ENCODE measurements around the gene ACAT2.

Gene ACAT2

DNA sequence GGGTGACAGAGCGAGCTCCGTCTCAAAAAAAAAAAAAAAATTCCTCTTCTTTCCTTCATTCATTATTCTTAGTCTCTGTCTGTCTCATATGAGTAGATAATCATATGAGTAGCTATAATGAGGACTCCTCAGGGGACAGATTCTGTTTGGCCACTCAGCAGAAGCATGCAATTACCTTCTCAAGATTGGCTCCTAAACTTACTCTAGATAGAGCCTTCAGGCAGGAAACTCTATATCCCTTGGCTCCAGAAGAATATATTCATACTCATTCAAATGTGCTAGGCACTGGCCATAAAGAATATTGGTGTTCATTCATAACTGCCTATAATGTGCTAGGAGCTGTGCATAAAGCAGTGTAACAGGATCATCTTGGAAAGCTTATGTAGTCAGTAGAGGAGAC is 2.2 kb upstream of the ACAT2 start (continued):
- TF ChIP-seq, protein P1, sequence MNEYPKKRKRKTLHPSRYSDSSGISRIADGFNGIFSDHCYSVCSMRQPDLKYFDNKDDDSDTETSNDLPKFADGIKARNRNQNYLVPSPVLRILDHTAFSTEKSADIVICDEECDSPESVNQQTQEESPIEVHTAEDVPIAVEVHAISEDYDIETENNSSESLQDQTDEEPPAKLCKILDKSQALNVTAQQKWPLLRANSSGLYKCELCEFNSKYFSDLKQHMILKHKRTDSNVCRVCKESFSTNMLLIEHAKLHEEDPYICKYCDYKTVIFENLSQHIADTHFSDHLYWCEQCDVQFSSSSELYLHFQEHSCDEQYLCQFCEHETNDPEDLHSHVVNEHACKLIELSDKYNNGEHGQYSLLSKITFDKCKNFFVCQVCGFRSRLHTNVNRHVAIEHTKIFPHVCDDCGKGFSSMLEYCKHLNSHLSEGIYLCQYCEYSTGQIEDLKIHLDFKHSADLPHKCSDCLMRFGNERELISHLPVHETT (tag by site-specific recombination; IDR thresholded peaks at IDR 0.05): 0 out of 2 replicates have a peak, but pooled peaks have one; percentile 31
- TF ChIP-seq HOXD13 (CRISPR knock-in tag; IDR thresholded peaks at IDR 0.05; ENCODE audit: borderline replicate concordance) (no peak), ZNF132 (tag by site-specific recombination; IDR thresholded peaks at IDR 0.05; ENCODE audit: borderline replicate concordance) (no peak), RBAK (tag by site-specific recombination; IDR thresholded peaks at IDR 0.05) (no peak), ZNF175 (tag by site-specific recombination; IDR thresholded peaks at IDR 0.05) (no peak), ZNF555 (tag by site-specific recombination; conservative IDR thresholded peaks at IDR 0.05) (no peak), ZNF394 (tag by site-specific recombination; IDR thresholded peaks at IDR 0.05; ENCODE audit: borderline replicate concordance) (no peak), BCL11B (tag by site-specific recombination; IDR thresholded peaks at IDR 0.05; ENCODE audit: low read depth) (no peak), ZNF768 (tag by site-specific recombination; IDR thresholded peaks at IDR 0.05) (no peak), ZNF776 (tag by site-specific recombination; IDR thresholded peaks at IDR 0.05; ENCODE audit: borderline replicate concordance) (no peak), TRIM28 (IDR thresholded peaks at IDR 0.05; ENCODE audit: borderline replicate concordance, low read length) (0 out of 2 replicates have a peak, but pooled peaks have one; percentile 13), MZF1 (tag by site-specific recombination; IDR thresholded peaks at IDR 0.05; ENCODE audit: borderline replicate concordance) (no peak), ZNF785 (tag by site-specific recombination; IDR thresholded peaks at IDR 0.05) (no peak)
- TF ChIP-seq, protein P2, sequence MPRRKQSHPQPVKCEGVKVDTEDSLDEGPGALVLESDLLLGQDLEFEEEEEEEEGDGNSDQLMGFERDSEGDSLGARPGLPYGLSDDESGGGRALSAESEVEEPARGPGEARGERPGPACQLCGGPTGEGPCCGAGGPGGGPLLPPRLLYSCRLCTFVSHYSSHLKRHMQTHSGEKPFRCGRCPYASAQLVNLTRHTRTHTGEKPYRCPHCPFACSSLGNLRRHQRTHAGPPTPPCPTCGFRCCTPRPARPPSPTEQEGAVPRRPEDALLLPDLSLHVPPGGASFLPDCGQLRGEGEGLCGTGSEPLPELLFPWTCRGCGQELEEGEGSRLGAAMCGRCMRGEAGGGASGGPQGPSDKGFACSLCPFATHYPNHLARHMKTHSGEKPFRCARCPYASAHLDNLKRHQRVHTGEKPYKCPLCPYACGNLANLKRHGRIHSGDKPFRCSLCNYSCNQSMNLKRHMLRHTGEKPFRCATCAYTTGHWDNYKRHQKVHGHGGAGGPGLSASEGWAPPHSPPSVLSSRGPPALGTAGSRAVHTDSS (tag by site-specific recombination; IDR thresholded peaks at IDR 0.05): no peak
- TF ChIP-seq, protein P3, sequence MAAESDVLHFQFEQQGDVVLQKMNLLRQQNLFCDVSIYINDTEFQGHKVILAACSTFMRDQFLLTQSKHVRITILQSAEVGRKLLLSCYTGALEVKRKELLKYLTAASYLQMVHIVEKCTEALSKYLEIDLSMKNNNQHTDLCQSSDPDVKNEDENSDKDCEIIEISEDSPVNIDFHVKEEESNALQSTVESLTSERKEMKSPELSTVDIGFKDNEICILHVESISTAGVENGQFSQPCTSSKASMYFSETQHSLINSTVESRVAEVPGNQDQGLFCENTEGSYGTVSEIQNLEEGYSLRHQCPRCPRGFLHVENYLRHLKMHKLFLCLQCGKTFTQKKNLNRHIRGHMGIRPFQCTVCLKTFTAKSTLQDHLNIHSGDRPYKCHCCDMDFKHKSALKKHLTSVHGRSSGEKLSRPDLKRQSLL (tag by site-specific recombination; IDR thresholded peaks at IDR 0.05): peak; percentile 98
- TF ChIP-seq, protein P4, sequence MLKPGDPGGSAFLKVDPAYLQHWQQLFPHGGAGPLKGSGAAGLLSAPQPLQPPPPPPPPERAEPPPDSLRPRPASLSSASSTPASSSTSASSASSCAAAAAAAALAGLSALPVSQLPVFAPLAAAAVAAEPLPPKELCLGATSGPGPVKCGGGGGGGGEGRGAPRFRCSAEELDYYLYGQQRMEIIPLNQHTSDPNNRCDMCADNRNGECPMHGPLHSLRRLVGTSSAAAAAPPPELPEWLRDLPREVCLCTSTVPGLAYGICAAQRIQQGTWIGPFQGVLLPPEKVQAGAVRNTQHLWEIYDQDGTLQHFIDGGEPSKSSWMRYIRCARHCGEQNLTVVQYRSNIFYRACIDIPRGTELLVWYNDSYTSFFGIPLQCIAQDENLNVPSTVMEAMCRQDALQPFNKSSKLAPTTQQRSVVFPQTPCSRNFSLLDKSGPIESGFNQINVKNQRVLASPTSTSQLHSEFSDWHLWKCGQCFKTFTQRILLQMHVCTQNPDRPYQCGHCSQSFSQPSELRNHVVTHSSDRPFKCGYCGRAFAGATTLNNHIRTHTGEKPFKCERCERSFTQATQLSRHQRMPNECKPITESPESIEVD (tag by site-specific recombination; IDR thresholded peaks at IDR 0.05): peak; percentile 51; the same call in 1 of the 2 replicates
- TF ChIP-seq, protein P5, sequence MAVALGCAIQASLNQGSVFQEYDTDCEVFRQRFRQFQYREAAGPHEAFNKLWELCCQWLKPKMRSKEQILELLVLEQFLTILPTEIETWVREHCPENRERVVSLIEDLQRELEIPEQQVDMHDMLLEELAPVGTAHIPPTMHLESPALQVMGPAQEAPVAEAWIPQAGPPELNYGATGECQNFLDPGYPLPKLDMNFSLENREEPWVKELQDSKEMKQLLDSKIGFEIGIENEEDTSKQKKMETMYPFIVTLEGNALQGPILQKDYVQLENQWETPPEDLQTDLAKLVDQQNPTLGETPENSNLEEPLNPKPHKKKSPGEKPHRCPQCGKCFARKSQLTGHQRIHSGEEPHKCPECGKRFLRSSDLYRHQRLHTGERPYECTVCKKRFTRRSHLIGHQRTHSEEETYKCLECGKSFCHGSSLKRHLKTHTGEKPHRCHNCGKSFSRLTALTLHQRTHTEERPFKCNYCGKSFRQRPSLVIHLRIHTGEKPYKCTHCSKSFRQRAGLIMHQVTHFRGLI (tag by site-specific recombination; IDR thresholded peaks at IDR 0.05): no peak
- TF ChIP-seq, protein P6, sequence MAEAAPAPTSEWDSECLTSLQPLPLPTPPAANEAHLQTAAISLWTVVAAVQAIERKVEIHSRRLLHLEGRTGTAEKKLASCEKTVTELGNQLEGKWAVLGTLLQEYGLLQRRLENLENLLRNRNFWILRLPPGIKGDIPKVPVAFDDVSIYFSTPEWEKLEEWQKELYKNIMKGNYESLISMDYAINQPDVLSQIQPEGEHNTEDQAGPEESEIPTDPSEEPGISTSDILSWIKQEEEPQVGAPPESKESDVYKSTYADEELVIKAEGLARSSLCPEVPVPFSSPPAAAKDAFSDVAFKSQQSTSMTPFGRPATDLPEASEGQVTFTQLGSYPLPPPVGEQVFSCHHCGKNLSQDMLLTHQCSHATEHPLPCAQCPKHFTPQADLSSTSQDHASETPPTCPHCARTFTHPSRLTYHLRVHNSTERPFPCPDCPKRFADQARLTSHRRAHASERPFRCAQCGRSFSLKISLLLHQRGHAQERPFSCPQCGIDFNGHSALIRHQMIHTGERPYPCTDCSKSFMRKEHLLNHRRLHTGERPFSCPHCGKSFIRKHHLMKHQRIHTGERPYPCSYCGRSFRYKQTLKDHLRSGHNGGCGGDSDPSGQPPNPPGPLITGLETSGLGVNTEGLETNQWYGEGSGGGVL (tag by site-specific recombination; IDR thresholded peaks at IDR 0.05): no peak
- TF ChIP-seq, protein P7, sequence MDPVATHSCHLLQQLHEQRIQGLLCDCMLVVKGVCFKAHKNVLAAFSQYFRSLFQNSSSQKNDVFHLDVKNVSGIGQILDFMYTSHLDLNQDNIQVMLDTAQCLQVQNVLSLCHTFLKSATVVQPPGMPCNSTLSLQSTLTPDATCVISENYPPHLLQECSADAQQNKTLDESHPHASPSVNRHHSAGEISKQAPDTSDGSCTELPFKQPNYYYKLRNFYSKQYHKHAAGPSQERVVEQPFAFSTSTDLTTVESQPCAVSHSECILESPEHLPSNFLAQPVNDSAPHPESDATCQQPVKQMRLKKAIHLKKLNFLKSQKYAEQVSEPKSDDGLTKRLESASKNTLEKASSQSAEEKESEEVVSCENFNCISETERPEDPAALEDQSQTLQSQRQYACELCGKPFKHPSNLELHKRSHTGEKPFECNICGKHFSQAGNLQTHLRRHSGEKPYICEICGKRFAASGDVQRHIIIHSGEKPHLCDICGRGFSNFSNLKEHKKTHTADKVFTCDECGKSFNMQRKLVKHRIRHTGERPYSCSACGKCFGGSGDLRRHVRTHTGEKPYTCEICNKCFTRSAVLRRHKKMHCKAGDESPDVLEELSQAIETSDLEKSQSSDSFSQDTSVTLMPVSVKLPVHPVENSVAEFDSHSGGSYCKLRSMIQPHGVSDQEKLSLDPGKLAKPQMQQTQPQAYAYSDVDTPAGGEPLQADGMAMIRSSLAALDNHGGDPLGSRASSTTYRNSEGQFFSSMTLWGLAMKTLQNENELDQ (tag by site-specific recombination; IDR thresholded peaks at IDR 0.05; ENCODE audit: low read depth): no peak
- TF ChIP-seq, protein P8, sequence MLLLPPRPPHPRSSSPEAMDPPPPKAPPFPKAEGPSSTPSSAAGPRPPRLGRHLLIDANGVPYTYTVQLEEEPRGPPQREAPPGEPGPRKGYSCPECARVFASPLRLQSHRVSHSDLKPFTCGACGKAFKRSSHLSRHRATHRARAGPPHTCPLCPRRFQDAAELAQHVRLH (tag by site-specific recombination; IDR thresholded peaks at IDR 0.05): no peak
- TF ChIP-seq, protein P9, sequence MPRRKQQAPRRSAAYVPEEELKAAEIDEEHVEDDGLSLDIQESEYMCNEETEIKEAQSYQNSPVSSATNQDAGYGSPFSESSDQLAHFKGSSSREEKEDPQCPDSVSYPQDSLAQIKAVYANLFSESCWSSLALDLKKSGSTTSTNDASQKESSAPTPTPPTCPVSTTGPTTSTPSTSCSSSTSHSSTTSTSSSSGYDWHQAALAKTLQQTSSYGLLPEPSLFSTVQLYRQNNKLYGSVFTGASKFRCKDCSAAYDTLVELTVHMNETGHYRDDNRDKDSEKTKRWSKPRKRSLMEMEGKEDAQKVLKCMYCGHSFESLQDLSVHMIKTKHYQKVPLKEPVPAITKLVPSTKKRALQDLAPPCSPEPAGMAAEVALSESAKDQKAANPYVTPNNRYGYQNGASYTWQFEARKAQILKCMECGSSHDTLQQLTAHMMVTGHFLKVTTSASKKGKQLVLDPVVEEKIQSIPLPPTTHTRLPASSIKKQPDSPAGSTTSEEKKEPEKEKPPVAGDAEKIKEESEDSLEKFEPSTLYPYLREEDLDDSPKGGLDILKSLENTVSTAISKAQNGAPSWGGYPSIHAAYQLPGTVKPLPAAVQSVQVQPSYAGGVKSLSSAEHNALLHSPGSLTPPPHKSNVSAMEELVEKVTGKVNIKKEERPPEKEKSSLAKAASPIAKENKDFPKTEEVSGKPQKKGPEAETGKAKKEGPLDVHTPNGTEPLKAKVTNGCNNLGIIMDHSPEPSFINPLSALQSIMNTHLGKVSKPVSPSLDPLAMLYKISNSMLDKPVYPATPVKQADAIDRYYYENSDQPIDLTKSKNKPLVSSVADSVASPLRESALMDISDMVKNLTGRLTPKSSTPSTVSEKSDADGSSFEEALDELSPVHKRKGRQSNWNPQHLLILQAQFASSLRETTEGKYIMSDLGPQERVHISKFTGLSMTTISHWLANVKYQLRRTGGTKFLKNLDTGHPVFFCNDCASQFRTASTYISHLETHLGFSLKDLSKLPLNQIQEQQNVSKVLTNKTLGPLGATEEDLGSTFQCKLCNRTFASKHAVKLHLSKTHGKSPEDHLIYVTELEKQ (tag by site-specific recombination; IDR thresholded peaks at IDR 0.05; ENCODE audit: borderline replicate concordance): no peak
- TF ChIP-seq, protein P10, sequence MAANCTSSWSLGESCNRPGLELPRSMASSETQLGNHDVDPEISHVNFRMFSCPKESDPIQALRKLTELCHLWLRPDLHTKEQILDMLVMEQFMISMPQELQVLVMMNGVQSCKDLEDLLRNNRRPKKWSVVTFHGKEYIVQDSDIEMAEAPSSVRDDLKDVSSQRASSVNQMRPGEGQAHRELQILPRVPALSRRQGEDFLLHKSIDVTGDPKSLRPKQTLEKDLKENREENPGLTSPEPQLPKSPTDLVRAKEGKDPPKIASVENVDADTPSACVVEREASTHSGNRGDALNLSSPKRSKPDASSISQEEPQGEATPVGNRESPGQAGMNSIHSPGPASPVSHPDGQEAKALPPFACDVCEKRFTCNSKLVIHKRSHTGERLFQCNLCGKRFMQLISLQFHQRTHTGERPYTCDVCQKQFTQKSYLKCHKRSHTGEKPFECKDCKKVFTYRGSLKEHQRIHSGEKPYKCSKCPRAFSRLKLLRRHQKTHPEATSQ (tag by site-specific recombination; IDR thresholded peaks at IDR 0.05): no peak
